ENCODE data around the gene LRRC52.
"Not testable (repeated sequence)": the region's sequence is repeated elsewhere in the genome, so short reads cannot be mapped to it uniquely, and the experiment has no call there.

DNA sequence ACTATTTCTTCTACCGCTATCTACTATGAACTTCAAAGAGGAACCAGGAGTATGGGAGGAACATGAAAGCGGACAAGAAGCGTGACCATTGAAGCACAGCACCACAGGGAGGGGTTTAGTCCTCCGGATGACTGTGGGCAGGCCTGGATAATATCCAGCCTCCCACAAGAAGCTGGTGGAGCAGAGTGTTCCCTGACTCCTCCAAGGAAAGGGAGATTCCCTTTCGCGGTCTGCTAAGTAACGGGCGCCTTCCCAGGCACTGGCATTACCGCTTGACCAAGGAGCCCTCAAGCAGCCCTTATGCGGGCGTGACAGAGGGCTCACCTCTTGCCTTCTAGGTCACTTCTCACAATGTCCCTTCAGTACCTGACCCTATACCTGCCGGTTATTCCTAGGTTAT lies 62.9 kb downstream of the LRRC52 start:
- not testable (repeated sequence) for TF ChIP-seq POLR2A (IDR thresholded peaks at IDR 0.05)
- TF ChIP-seq, protein P1, sequence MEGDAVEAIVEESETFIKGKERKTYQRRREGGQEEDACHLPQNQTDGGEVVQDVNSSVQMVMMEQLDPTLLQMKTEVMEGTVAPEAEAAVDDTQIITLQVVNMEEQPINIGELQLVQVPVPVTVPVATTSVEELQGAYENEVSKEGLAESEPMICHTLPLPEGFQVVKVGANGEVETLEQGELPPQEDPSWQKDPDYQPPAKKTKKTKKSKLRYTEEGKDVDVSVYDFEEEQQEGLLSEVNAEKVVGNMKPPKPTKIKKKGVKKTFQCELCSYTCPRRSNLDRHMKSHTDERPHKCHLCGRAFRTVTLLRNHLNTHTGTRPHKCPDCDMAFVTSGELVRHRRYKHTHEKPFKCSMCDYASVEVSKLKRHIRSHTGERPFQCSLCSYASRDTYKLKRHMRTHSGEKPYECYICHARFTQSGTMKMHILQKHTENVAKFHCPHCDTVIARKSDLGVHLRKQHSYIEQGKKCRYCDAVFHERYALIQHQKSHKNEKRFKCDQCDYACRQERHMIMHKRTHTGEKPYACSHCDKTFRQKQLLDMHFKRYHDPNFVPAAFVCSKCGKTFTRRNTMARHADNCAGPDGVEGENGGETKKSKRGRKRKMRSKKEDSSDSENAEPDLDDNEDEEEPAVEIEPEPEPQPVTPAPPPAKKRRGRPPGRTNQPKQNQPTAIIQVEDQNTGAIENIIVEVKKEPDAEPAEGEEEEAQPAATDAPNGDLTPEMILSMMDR (IDR thresholded peaks at IDR 0.05), result not testable (repeated sequence)

Measured in suprapubic skin (tissue), 3 donors.